H1 (cell line): Measurements from ENCODE around the gene LGALS4. TPM values are rescaled to one million over a fixed set of nuclear protein-coding genes. Genes with fewer than 3 reads are reported as not detected.

Experiments
- CTCF ChIA-PET: fragments of 300-600 bp; sonication (Branson Sonifier 250); formaldehyde crosslinking; loops from one replicate; lab custom pipeline; 2021; ENCODE audit not compliant: partially characterized antibody; lab: Charles Lee
- POLR2A ChIA-PET: fragments of 300-600 bp; sonication (Branson Sonifier 250); formaldehyde crosslinking; loops from one replicate; lab custom pipeline; 2021; ENCODE audit warnings: inconsistent platforms; ENCODE audit not compliant: partially characterized antibody; lab: Charles Lee
- DNase-seq, 2 experiments: peaks; one replicate each; pipeline versions ENCODE4 v3.0.0 to v3.0.0-alpha.2; 2010 to 2022; ENCODE audit warnings: low spot score in 2 of 2, low read depth in 1 of 2, mixed read lengths in 1 of 2
- FAIRE-seq: peaks from 2 replicates; lab custom pipeline; 2011; peaks lifted over from hg19 to GRCh38; lab: Jason Lieb, UNC
- H2AFZ ChIP-seq: 2 replicates; pipeline ENCODE4 v1.8.1; 2012; ENCODE audit warnings: low read length, inconsistent platforms
- H2AK5ac ChIP-seq: 2 replicates; pipeline ENCODE4 v1.6.1; 2013; ENCODE audit warnings: low read depth, low read length
- H2BK120ac ChIP-seq: replicated peaks from 2 replicates; pipeline ENCODE3; 2013; ENCODE audit warnings: low read depth, low read length, inconsistent platforms
- H2BK12ac ChIP-seq: 2 replicates; pipeline ENCODE4 v1.6.1; 2013; ENCODE audit warnings: low read depth, low read length
- H2BK15ac ChIP-seq: 2 replicates; pipeline ENCODE4 v1.6.1; 2013; ENCODE audit warnings: low read length
- H2BK20ac ChIP-seq: 2 replicates; pipeline ENCODE4 v1.6.1; 2013; ENCODE audit warnings: low read length
- H2BK5ac ChIP-seq: 2 replicates; pipeline ENCODE4 v1.6.1; 2013; ENCODE audit warnings: low read depth, low read length
- H3K14ac ChIP-seq: 2 replicates; pipeline ENCODE4 v1.6.1; 2013; ENCODE audit warnings: inconsistent platforms; ENCODE audit not compliant: insufficient read length
- H3K18ac ChIP-seq: 2 replicates; pipeline ENCODE4 v1.6.1; 2013; ENCODE audit warnings: low read length; ENCODE audit errors: extremely low read depth
- H3K23ac ChIP-seq: 2 replicates; pipeline ENCODE4 v1.6.1; 2013; ENCODE audit warnings: inconsistent platforms; ENCODE audit not compliant: insufficient read length
- H3K23me2 ChIP-seq: 2 replicates; pipeline ENCODE4 v1.6.1; 2013; ENCODE audit warnings: low read depth, low read length
- H3K27ac ChIP-seq: 2 replicates; pipeline ENCODE4 v1.6.1; 2011; ENCODE audit warnings: low read depth, low read length, inconsistent platforms
- H3K27me3 ChIP-seq, 4 experiments: replicated peaks in 1 of 4; 1 replicate in 1 of 4; 2 replicates in 3 of 4; pipeline versions ENCODE4 v1.6.1 to v1.8.1; 2011 to 2013; ENCODE audit warnings: low read length in 3 of 4, mild to moderate bottlenecking in 3 of 4, inconsistent platforms in 2 of 4, mixed read lengths in 2 of 4, moderate library complexity in 1 of 4; ENCODE audit not compliant: control insufficient read depth in 3 of 4, insufficient read depth in 3 of 4; ENCODE audit errors: extremely low read depth in 1 of 4
- H3K36me3 ChIP-seq, 4 experiments: 2 replicates each; pipeline versions ENCODE4 v1.6.1 to v1.8.1; 2011 to 2013; ENCODE audit warnings: mild to moderate bottlenecking in 4 of 4, low read length in 3 of 4, moderate library complexity in 2 of 4, control low read depth in 1 of 4, inconsistent platforms in 1 of 4; ENCODE audit not compliant: insufficient read depth in 4 of 4, control insufficient read depth in 2 of 4
- H3K4ac ChIP-seq: replicated peaks from 2 replicates; pipeline ENCODE3; 2013; ENCODE audit warnings: low read length, low read depth, mixed read lengths, inconsistent platforms; ENCODE audit not compliant: insufficient read length
- H3K4me1 ChIP-seq, 4 experiments: replicated peaks in 1 of 4; 1 replicate in 1 of 4; 2 replicates in 3 of 4; pipeline versions ENCODE4 v1.6.1 to v1.8.1; 2011 to 2013; ENCODE audit warnings: low read length in 3 of 4, inconsistent platforms in 2 of 4, mixed read lengths in 1 of 4; ENCODE audit not compliant: insufficient read depth in 4 of 4, control insufficient read depth in 3 of 4
- H3K4me2 ChIP-seq, 2 experiments: 2 replicates each; pipeline versions ENCODE4 v1.6.1 to v1.8.1; 2011 to 2013; ENCODE audit warnings: low read depth in 2 of 2, low read length in 2 of 2, control low read depth in 1 of 2, inconsistent platforms in 1 of 2, mild to moderate bottlenecking in 1 of 2; ENCODE audit not compliant: insufficient read depth in 1 of 2
- H3K4me3 ChIP-seq, 4 experiments: fragments of 200-600, 300-600 bp in 1 of 4; sonication (generic), shearing (Covaris generic), sonication (Bioruptor Twin) in 1 of 4; 2 replicates each; pipeline versions ENCODE4 v1.5.1 to v1.8.1; 2011 to 2016; ENCODE audit warnings: low read length in 4 of 4, low read depth in 3 of 4, control low read depth in 2 of 4, inconsistent platforms in 2 of 4, mild to moderate bottlenecking in 2 of 4, mixed read lengths in 1 of 4, moderate library complexity in 1 of 4; ENCODE audit not compliant: insufficient read depth in 2 of 4; ENCODE audit errors: extremely low read depth in 1 of 4
- H3K56ac ChIP-seq: replicated peaks from 2 replicates; pipeline ENCODE3; 2013; ENCODE audit warnings: low read depth, mild to moderate bottlenecking, mixed read lengths, low read length, inconsistent platforms; ENCODE audit not compliant: insufficient read length
- H3K79me1 ChIP-seq: 2 replicates; pipeline ENCODE4 v1.6.1; 2013; ENCODE audit warnings: low read depth, low read length, control low read depth
- H3K79me2 ChIP-seq, 2 experiments: 2 replicates each; pipeline versions ENCODE4 v1.6.1 to v1.8.1; 2012 to 2013; ENCODE audit warnings: low read length in 2 of 2, mild to moderate bottlenecking in 2 of 2, inconsistent platforms in 1 of 2; ENCODE audit not compliant: insufficient read depth in 2 of 2, control insufficient read depth in 1 of 2
- H3K9ac ChIP-seq, 4 experiments: replicated peaks in 1 of 4; 1 replicate in 1 of 4; 2 replicates in 3 of 4; pipeline versions ENCODE4 v1.6.1 to v1.8.1; 2011 to 2013; ENCODE audit warnings: low read depth in 3 of 4, low read length in 3 of 4, control low read depth in 2 of 4, mild to moderate bottlenecking in 2 of 4, moderate library complexity in 2 of 4, inconsistent platforms in 1 of 4; ENCODE audit errors: extremely low read depth in 1 of 4
- H3K9me3 ChIP-seq, 2 experiments: 2 replicates each; pipeline versions ENCODE4 v1.6.1 to v1.8.1; 2012 to 2013; ENCODE audit warnings: mild to moderate bottlenecking in 2 of 2, moderate library complexity in 2 of 2, control low read depth in 1 of 2, inconsistent platforms in 1 of 2, low read depth in 1 of 2, low read length in 1 of 2, mixed read lengths in 1 of 2; ENCODE audit not compliant: insufficient read depth in 2 of 2
- H4K20me1 ChIP-seq, 2 experiments: replicated peaks in 1 of 2; 2 replicates each; pipeline versions ENCODE3 to v1.8.1; 2011 to 2013; ENCODE audit warnings: inconsistent platforms in 2 of 2, low read length in 2 of 2, mild to moderate bottlenecking in 1 of 2; ENCODE audit not compliant: insufficient read depth in 2 of 2, control insufficient read depth in 1 of 2
- H4K5ac ChIP-seq: 2 replicates; pipeline ENCODE4 v1.6.1; 2013; ENCODE audit warnings: low read length, low read depth, mixed read lengths, inconsistent platforms; ENCODE audit not compliant: insufficient read length
- H4K8ac ChIP-seq: 2 replicates; pipeline ENCODE4 v1.8.0; 2013; ENCODE audit warnings: mild to moderate bottlenecking, moderate library complexity, low read length, inconsistent platforms; ENCODE audit not compliant: insufficient read depth; ENCODE audit errors: extremely low read depth
- H4K91ac ChIP-seq: replicated peaks from 2 replicates; pipeline ENCODE3; 2013; ENCODE audit warnings: low read length, mixed read lengths, inconsistent platforms; ENCODE audit not compliant: insufficient read length
- CEBPB ChIP-seq: IDR thresholded peaks from 2 replicates; pipeline ENCODE4 v1.6.1; 2012; ENCODE audit warnings: low read depth, low read length
- MAFK ChIP-seq: IDR thresholded peaks from 2 replicates; pipeline ENCODE4 v1.6.1; 2012; ENCODE audit warnings: low read depth, mild to moderate bottlenecking, improper control_type of control experiment, low read length
- RFX5 ChIP-seq: IDR thresholded peaks from 2 replicates; pipeline ENCODE4 v1.6.1; 2011; ENCODE audit warnings: low read depth, low read length, improper control_type of control experiment, borderline replicate concordance
- SIN3A ChIP-seq, 2 experiments: IDR thresholded peaks in 1 of 2; conservative IDR thresholded peaks in 1 of 2; 2 replicates each; pipeline ENCODE4 v1.6.1; 2011 to 2012; ENCODE audit warnings: low read length in 2 of 2, improper control_type of control experiment in 1 of 2, low read depth in 1 of 2, mild to moderate bottlenecking in 1 of 2
- WGBS, 2 experiments: shearing (Covaris generic) in 1 of 2; methylation state at CpG; one replicate each; pipeline versions ENCODE4 v1.1.6 to v1.1.7; 2013 to 2015; ENCODE audit warnings: low lambda C conversion rate in 2 of 2, mixed read lengths in 2 of 2, inconsistent platforms in 1 of 2, low coverage in 1 of 2, missing lambda C conversion rate in 1 of 2; ENCODE audit not compliant: insufficient replicate concordance in 2 of 2, insufficient coverage in 1 of 2, insufficient read length in 1 of 2; ENCODE audit errors: extremely low coverage in 1 of 2, missing lambda C conversion rate in 1 of 2; 5-methylcytosine and 5-hydroxymethylcytosine counted together
- polyA plus RNA-seq, 7 experiments: library from polyadenylated mRNA; depleted of rRNA in 3 of 7; stranded (reverse) in 5 of 7; unstranded in 2 of 7; fragments of >200 nt in 5 of 7; fragments of 200-250 nt in 2 of 7; gene quantifications; 1 replicate in 5 of 7; 2 replicates in 1 of 7; 4 replicates in 1 of 7; pipeline versions ENCODE4 v1.2.1 to v1.2.3, GENCODE V29; 2011 to 2013; ENCODE audit warnings: missing spikeins in 2 of 7, mixed read lengths in 2 of 7
- total RNA-seq: library from RNA; stranded (reverse); fragmentation: NEBNext Ultra II Directional; extraction: Animal tissue kit (Norgen Biotek cat#: 25700); gene quantifications from 2 replicates; pipeline ENCODE4 v1.2.1, GENCODE V29; 2021

LGALS4 gene
- total and polyA plus RNA-seq, 2 of the 8 experiments (the other 6 are each of a cell fraction or from before 2014, with no cell fraction given): 0.32 to 0.37 TPM

GRCh38 chr19:38806371-38806770 lies 6.4 kb downstream of the LGALS4 start:
- Histone ChIP-seq H3K4me2 (no peak overlapping the region), H3K23ac (no peak overlapping the region), H3K4me3 (no peak overlapping the region), H4K20me1 (no peaks in the 10 kb centered on the region), H3K36me3 (no peaks in the 10 kb centered on the region), H3K79me2 (no peaks in the 10 kb centered on the region), H3K18ac (no peak overlapping the region), H4K8ac (no peak overlapping the region), H2BK20ac (no peak overlapping the region), H3K27me3 (no peaks in the 10 kb centered on the region; a peak in 2 of 7 replicates), H3K27ac (no peak overlapping the region), H4K5ac (no peak overlapping the region), H3K79me1 (no peaks in the 10 kb centered on the region), H3K14ac (no peak overlapping the region), H2AK5ac (no peak overlapping the region), H2BK120ac (no peak overlapping the region), H3K4me1 (no peaks in the 10 kb centered on the region), H3K9me3 (0 out of 4 replicates have a peak, but pooled peaks cover 0 to 1% of the 10 kb centered on the region in 2 experiments), H2BK12ac (no peak overlapping the region), H2BK15ac (no peak overlapping the region), H3K9ac (no peak overlapping the region), H4K91ac (no peak overlapping the region), H2AFZ (no peak overlapping the region), H3K4ac (no peak overlapping the region), H3K23me2 (no peaks in the 10 kb centered on the region), H3K56ac (no peak overlapping the region), H2BK5ac (no peak overlapping the region)
- CTCF ChIA-PET: no interaction called here
- FAIRE-seq (no peak), DNase-seq (no peak)
- WGBS, 2 experiments: 91% methylated on average over 6 of the region's 6 CpGs; no CpG with 5 or more reads in 1 of the 2 experiments
- POLR2A ChIA-PET: interaction anchor here (0.7 to 1.1 kb wide), 2 partner anchors 25 to 128 kb away, joined by 3 read pairs; partner anchors contain the start of gene ECH1
- no peak for TF ChIP-seq CEBPB
- TF ChIP-seq MAFK: no peak
- TF ChIP-seq RFX5: no peak
- TF ChIP-seq SIN3A (conservative IDR thresholded peaks at IDR 0.05 in 1 of 2, IDR thresholded peaks at IDR 0.05 in 1 of 2; ENCODE audit: low read depth in 1 of 2, low read length in 2 of 2): no peak
